Measurements from ENCODE around the gene HTR2B.
"Not testable (repeated sequence)": the region's sequence is repeated elsewhere in the genome, so short reads cannot be mapped to it uniquely, and the experiment has no call there.

HTR2B gene

DNA sequence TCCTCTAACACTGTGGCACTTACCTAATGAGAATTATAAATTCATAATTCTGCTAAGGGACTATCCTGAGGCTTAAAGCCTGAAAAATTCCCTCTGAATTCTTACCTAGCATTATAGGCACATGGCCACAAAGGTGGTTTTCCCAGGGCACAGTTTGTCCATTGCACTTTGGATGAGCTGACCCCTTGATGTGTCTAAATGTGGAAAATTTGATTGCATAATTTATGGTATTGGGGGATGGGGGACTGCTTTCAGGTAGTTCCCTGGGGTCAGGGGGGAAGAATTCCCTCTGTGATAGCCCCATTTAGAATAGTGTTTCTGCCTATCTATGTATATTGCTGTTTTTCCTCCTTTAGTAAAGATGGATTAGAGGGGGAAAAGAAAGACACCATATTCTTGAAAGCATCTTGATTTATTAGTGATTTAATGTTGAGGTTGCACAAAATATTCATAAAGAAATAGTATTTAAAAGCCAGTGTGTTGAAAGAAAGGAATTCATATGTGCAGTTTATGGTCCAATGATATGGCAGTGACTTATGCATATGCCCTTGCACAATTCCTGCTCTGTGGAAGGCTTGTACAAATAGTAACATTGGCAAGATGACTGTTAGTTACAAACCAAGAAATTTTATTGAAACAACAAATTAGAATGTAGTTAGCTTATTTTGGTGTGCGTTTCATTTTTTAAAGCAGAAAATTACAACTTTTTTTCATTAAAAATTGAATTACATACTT, 8.7 kb upstream of the HTR2B start:
- no peak for DNase-seq

DNA sequence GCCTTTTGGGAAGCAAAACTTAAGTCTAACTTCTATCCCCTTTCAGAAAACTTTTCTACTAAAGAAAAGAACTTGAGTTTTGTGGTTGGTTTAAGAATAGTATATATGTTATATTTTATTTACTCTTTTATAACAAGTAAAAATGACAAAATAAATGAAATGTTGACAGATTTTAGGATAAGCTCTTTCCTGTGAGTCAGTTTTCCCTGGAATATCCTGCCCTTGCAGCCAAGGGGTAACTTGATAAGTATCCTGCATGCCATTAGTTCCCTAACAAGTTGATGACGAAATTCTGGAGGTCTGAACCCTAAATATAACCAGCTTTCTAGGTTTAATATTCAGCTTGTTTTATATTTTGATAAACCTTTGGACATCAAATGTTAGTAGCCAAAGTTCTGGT, 7.3 kb upstream of the HTR2B start:
- no peak for DNase-seq

GRCh38 chr2:231130336-231131056, 5.7 kb upstream of the HTR2B start:
- DNase-seq, result no peak

DNA sequence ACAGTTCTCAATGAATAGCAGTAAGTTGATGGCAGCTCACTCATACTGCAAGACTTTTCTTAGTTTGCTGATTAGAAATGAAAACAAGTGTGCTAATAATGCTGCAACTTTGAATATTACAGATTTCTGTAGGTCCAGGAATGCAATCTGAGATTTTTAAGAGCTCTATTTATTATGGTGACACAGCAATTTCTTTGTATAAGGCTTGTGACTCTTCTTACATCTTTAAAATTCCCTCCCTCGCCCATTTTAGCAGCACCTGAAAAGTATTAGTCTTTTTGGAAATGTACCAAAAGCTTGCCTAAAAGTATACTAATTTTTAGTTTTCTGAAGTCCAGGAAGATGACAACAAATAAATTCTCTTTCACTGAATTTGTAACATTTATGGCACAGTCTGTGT, 4.4 kb upstream of the HTR2B start:
- no peak for DNase-seq

- DNase-seq, result no peak
Observed at GRCh38 chr2:231128541-231128940, 3.7 kb upstream of the HTR2B start.

DNA sequence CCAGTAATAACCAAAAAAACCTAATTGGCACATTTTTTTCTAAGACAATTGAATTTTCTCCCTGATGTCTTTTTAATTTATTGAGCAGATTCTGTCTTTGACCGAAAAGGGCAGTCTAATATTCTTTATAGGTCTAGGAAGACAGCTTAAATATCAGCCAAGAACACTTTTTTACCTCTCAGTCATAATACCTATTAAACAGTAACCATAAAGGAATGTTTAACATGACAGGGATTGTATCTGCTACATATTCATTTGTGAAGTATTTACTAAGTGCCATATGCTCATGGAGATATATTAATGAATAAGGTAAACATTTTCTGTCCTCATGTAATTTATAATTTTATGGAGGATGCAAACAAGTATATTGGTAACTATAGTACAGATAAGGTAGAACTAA, 3.1 kb upstream of the HTR2B start:
- DNase-seq, result no peak

GRCh38 chr2:231127480-231127879, 2.6 kb upstream of the HTR2B start:
- DNase-seq, result no peak

DNA sequence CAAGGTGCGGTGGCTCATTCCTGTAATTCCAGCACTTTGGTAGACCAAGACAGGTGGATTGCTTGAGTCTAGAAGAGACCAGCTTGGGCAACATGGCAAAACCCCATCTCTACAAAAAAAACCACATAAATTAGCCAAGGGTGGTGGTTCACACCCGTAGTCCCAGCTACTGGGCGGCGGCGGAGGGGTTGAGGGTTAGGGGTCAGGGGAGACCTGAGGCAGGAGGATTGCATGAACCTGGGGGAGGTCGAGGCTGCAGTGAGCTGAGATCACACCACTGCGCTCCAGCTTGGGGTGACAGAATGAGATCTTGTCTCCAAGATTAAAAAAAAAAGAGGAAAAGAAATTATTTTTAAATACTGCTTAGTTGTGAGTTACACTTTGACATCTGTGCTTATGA, 1.3 kb upstream of the HTR2B start:
- no peak for DNase-seq

- no peak for DNase-seq
Observed at GRCh38 chr2:231123362-231123898, 1.4 kb downstream of the HTR2B start.

DNA sequence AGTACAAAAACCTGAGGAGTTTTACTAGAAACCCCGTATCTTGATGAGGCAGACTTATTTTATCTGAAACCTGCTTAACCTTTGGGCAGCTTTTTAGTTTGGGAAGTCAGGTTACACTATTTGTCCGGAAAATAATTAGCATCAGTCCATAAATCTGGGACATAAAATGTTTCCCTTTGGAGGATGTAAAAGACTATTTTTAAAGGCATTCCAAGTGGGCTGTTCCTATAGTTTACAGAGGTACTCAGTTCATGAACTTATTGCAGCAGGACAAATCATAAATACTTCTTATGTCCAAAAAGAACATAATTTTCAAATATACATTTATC, 6.3 kb downstream of the HTR2B start:
- no peak for DNase-seq

- no peak for DNase-seq
Observed at GRCh38 chr2:231117922-231118613, 6.8 kb downstream of the HTR2B start.

- DNase-seq, result no peak
Observed at GRCh38 chr2:231117148-231117547, 7.7 kb downstream of the HTR2B start.

DNA sequence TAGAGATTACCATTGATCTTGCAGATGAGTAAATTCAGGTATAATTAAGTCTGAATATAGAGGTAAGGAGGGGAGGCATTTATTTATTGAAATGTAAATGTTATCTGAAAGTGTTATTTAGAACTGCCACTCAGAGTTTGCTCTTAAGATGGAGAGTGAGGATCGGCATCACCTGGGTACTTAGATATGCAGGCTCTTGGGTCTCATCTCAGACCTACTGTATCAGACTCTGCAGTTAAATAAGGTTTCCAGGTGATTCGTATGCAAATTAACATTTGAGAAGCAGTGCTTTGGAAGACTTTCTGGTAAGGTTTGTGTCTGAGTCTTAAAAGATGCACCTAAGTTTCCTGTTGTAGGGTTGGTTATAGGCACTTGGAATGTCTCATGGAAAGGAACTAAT, 9.2 kb downstream of the HTR2B start:
- no peak for DNase-seq

DNA sequence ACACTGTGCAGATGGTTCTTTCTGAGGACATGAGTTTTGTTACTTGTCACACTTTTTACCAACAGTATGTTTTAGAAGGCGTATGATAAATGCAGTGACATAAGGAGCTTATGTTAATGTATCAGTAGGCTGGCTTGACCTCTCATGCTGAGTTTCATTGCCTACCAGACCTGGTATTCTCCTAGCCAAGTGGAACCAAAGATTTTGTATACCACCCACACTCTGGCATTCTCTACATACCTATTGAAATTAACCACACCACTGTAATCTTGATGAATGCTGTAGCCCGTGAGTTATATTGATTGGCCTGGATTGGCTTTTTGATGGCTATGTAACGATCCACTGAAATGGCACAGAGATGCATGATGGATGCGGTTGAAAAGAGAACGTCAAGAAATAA, 11.4 kb downstream of the HTR2B start:
- no peak for DNase-seq

GRCh38 chr2:231111987-231112386, 12.9 kb downstream of the HTR2B start:
- no peak for DNase-seq

DNA sequence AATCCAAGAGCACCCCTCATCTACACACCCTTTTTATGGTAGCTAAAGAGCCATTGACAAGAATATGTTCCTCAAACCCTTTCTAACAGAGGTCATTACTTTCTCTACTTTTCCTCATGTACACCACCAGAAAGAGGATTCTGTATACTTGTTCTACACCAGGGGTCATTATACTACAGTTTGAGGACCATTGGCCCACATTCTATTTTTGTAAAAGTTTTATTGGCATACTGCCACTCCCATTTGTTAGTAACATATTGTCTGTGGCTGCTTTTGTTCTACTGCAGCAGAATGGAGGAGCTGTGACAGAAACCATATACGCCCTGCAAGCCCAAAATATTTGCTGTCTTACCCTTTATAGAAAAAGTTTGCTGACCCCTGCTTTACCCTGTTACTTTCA, 14.3 kb downstream of the HTR2B start:
- DNase-seq, result no peak

DNA sequence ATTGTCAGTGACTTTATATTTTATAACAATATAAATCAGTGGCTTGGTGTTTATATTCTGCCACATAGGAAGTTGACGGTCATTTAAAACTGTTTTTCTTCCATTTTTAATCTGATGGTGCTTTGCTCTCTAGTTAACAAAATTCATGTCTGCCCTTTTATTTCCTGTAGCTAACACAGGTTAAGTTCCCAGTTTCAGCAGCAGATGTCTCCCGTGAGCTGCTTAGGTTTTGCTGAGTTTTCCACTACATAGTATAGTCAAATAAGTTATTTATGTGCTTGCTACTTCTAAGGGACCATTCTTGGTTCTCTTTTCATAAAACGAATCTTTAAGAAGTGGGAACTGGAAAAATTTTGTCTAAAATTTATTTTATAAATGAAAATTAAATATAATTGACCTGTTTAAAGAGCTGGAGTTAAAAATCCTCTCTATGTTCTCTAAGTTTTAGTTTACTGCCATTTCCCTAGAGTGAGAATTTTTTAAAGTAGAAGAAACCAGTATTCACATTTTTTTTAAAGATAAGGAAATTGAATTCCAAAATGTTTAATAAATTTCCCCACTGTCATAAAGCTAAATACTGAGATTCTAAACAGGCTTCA, 20.6 kb downstream of the HTR2B start:
- DNase-seq, result peak; percentile 52

DNA sequence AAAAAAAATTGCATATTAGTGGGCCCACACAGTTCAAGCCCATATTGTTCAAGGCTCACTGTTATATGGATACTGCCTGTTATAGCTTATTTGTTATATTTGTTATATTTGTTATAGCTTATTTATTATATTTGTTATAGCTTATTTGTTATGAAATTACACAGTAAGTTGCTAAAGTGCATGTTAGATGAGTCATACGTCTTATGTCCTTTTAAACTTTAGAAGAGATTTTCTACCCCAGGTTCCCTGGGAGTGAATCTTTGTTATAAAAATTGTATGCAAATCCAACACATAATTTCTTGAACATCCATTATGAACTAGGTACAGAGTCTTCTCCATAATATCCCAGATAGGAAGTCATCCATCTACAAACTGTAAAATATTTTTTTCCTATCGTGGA, 22.1 kb downstream of the HTR2B start:
- DNase-seq, result no peak

GRCh38 chr2:231100990-231101389, 23.9 kb downstream of the HTR2B start:
- DNase-seq, result no peak

DNA sequence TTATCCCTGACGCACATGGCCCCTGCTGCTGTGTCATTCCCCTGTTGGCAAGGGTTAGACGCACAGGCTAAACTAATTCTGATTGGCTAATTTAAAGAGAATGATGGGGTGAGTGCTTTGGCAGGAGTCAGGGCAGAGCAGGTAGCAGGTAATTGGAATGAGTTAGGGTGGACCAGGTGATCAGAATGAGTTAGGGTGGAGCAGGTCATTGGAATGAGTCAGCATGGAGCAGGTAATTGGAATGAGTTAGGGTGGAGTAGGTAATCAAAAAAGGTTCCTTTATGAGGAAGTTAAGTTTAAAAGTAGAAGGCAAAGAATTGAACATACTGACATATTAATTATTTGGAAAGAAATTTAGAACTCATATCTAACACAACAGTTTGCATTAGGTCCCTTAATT, 24.5 kb downstream of the HTR2B start:
- DNase-seq, result not testable (repeated sequence)

DNA sequence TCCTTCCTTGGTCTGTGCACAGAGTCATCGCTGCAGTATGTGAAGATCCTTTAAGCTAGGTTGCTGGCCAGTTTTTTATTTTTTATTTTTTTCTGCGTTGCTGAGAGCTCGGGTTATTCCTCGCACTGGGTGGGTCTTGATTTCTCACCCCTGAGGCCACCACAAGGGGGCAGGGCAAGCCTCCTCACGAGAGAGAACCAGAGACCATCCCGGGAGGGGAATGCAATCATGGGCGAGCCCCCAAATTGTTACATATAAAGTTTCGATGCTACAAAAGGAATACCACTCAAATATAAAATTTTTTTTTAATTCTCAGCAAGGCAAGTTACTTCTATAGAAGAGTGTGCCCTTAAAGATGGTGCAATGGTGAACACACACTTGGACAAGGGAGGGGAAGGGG, 24.9 kb downstream of the HTR2B start:
- DNase-seq, result peak; percentile 21

- no peak for DNase-seq
Observed at GRCh38 chr2:231094736-231095346, 30.0 kb downstream of the HTR2B start.

GRCh38 chr2:231093933-231094332, 30.9 kb downstream of the HTR2B start:
- no peak for DNase-seq

Data from CD4-positive, alpha-beta T cell treated with Interleukin-17A for 4 hours (primary cell).